ENCODE data around the gene ATP5F1D.

The ATP5F1D gene

GRCh38 chr19:1248139-1248785 is 6.7 kb downstream of the ATP5F1D start, which contains the start of gene MIDN:
TSS of gene MIDN (plus strand) at chr19:1248583. CDS start at chr19:1250297, 1,714 bp downstream.
- DNase-seq (ENCODE audit: low read depth): no peak

GRCh38 chr19:1248786-1249297 is 7.3 kb downstream of the ATP5F1D start:
- DNase-seq (ENCODE audit: low read depth): peak; percentile 75

- DNase-seq (ENCODE audit: low read depth): peak; percentile 91
Measured at GRCh38 chr19:1249298-1249989, 7.9 kb downstream of the ATP5F1D start.

- no peak for DNase-seq (ENCODE audit: low read depth)
Measured at GRCh38 chr19:1249990-1250436, 8.5 kb downstream of the ATP5F1D start.

GRCh38 chr19:1250437-1251260 is 9.1 kb downstream of the ATP5F1D start:
- DNase-seq (ENCODE audit: low read depth): no peak

- DNase-seq (ENCODE audit: low read depth): peak; percentile 55
Measured at GRCh38 chr19:1251330-1252220, 10.0 kb downstream of the ATP5F1D start.

GRCh38 chr19:1252221-1252820 is 10.8 kb downstream of the ATP5F1D start:
- no peak for DNase-seq (ENCODE audit: low read depth)

- DNase-seq (ENCODE audit: low read depth): no peak
Measured at GRCh38 chr19:1252821-1253513, 11.4 kb downstream of the ATP5F1D start.

- no peak for DNase-seq (ENCODE audit: low read depth)
Measured at GRCh38 chr19:1253514-1254080, 12.0 kb downstream of the ATP5F1D start.

- no peak for DNase-seq (ENCODE audit: low read depth)
Measured at GRCh38 chr19:1254081-1254527, 12.6 kb downstream of the ATP5F1D start.

- no peak for DNase-seq (ENCODE audit: low read depth)
Measured at GRCh38 chr19:1254530-1255185, 13.1 kb downstream of the ATP5F1D start.

GRCh38 chr19:1255186-1256161 is 13.9 kb downstream of the ATP5F1D start:
- DNase-seq (ENCODE audit: low read depth): no peak

- no peak for DNase-seq (ENCODE audit: low read depth)
Measured at GRCh38 chr19:1256646-1257474, 15.3 kb downstream of the ATP5F1D start.

- DNase-seq (ENCODE audit: low read depth): no peak
Measured at GRCh38 chr19:1257475-1258162, 16.1 kb downstream of the ATP5F1D start.

- DNase-seq (ENCODE audit: low read depth): no peak
Measured at GRCh38 chr19:1258163-1258492, 16.6 kb downstream of the ATP5F1D start.

GRCh38 chr19:1258707-1259205 is 17.2 kb downstream of the ATP5F1D start:
- DNase-seq (ENCODE audit: low read depth): no peak
